CD4-positive, alpha-beta T cell (primary cell): ENCODE measurements around the gene FDXR. TPM values are rescaled to one million over a fixed set of nuclear protein-coding genes. Genes with fewer than 3 reads are reported as not detected.

ENCODE experiments used
- ATAC-seq: fragments of 200-7000 bp; cut with Tn5 transposase; one replicate; pipeline ENCODE4 v1.10.0; 2022; ENCODE audit warnings: mild to moderate bottlenecking; ENCODE audit not compliant: poor library complexity
- CTCF ChIA-PET: fragments of 350-600 bp; sonication (Branson Sonifier 250); formaldehyde crosslinking; loops from one replicate; lab custom pipeline; 2021; ENCODE audit warnings: antibody characterized with exemption, inconsistent platforms; lab: Charles Lee
- POLR2A ChIA-PET: fragments of 350-600 bp; sonication (Branson Sonifier 250); formaldehyde crosslinking; loops from one replicate; lab custom pipeline; 2021; ENCODE audit warnings: antibody characterized with exemption, inconsistent platforms; lab: Charles Lee
- DNase-seq, 14 experiments: peaks; one replicate each; pipeline ENCODE4 v3.0.0-alpha.2; 2013 to 2020; ENCODE audit warnings: mixed read lengths in 2 of 14
- H3K27ac ChIP-seq, 2 donors: one replicate each; pipeline versions ENCODE4 v1.5.1 to v1.7.0; 2013; ENCODE audit warnings: low read length in 2 of 2, low read depth in 1 of 2, mild to moderate bottlenecking in 1 of 2
- H3K27me3 ChIP-seq, 2 experiments: 1 replicate in 1 of 2; 2 replicates in 1 of 2; pipeline versions ENCODE4 v1.6.1 to v1.7.0; 2013; ENCODE audit warnings: low read length in 2 of 2, control low read depth in 1 of 2, mild to moderate bottlenecking in 1 of 2, moderate library complexity in 1 of 2; ENCODE audit not compliant: insufficient read depth in 2 of 2, control insufficient read depth in 1 of 2
- H3K36me3 ChIP-seq: one replicate; pipeline ENCODE4 v1.6.1; 2013; ENCODE audit warnings: low read length, control low read depth; ENCODE audit not compliant: insufficient read depth
- H3K4me1 ChIP-seq: one replicate; pipeline ENCODE4 v1.6.1; 2013; ENCODE audit warnings: low read length, control low read depth; ENCODE audit not compliant: insufficient read depth
- H3K4me3 ChIP-seq: one replicate; pipeline ENCODE4 v1.5.1; 2013; ENCODE audit warnings: mild to moderate bottlenecking, low read length, moderate library complexity
- H3K9me3 ChIP-seq, 2 experiments: 1 replicate in 1 of 2; 2 replicates in 1 of 2; pipeline versions ENCODE4 v1.6.1 to v1.7.0; 2013; ENCODE audit warnings: low read length in 2 of 2, mild to moderate bottlenecking in 2 of 2, control low read depth in 1 of 2, moderate library complexity in 1 of 2; ENCODE audit not compliant: control insufficient read depth in 1 of 2, insufficient read depth in 1 of 2
- H3K27ac Mint-ChIP-seq: one replicate; pipeline ENCODE4 v1.8.0; 2020; ENCODE audit warnings: mixed read lengths
- H3K27me3 Mint-ChIP-seq: one replicate; pipeline ENCODE4 v1.8.0; 2021; ENCODE audit warnings: mixed read lengths
- H3K36me3 Mint-ChIP-seq: one replicate; pipeline ENCODE4 v1.8.0; 2021; ENCODE audit warnings: low read depth, mixed read lengths
- H3K4me1 Mint-ChIP-seq: one replicate; pipeline ENCODE4 v1.8.0; 2021; ENCODE audit warnings: low read depth, mixed read lengths
- H3K4me3 Mint-ChIP-seq: one replicate; pipeline ENCODE4 v1.8.0; 2020; ENCODE audit warnings: mild to moderate bottlenecking, mixed read lengths
- H3K9me3 Mint-ChIP-seq: one replicate; pipeline ENCODE4 v1.8.0; 2020; ENCODE audit warnings: mixed read lengths
- intact Hi-C, 2 experiments: fragments of 100-400 bp; cut with DNase I in 1 of 2; cut with micrococcal nuclease in 1 of 2; formaldehyde crosslinking; loops; one replicate each; pipeline versions ENCODE4 v1.15.1 to v1.9.0; 2023 to 2025; cut with DNase I, micrococcal nuclease
- total RNA-seq, 174 experiments: library from RNA in 2 of 174; stranded (reverse) in 2 of 174; gene quantifications; one replicate each; pipeline ENCODE4 v1.2.3 and lab custom pipeline; 2021 to 2026
- TF ChIP-seq, protein P1 (sequence below): fragments of 200-600 bp; IDR thresholded peaks from one replicate; pipeline ENCODE4 v1.8.0; 2022; ENCODE audit warnings: antibody characterized with exemption, mild to moderate bottlenecking

Gene FDXR
- total RNA-seq, 2 experiments from 2014 or later, result 2.1 to 2.7 TPM

DNA sequence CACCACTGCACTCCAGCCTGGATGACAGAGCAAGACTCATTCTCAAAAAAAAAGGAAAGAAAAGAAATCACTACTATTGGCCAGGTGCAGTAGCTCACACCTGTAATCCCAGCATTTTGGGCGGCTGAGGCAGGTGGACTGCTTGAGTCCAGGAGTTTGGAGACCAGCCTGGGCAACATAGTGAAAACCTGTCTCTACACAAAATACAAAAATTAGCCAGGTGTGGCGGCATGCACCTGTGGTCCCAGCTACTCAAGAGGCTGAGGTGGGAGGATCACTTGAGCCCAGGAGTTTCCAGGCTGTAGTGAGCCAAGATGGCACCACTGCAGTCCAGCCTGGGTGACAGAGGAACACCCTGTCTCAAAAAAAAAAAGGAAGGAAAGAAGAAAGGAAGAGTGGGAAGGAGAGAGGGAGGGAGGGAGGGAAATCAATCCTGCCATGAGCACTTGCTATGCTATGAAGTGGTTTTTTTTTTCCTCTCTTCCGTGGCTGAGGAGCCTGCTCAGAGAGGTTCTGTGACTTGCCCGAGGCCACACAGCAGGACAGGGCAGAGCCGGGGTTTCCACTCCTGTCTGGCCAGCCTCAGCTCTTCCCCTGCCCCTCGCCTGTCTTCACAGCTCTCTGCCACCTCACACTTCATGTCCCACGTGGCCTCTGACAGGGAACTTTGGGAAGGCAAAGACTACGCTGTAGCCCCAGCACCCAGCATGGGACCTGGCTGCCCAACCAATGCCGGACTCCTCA is 24.0 kb downstream of the FDXR start:
- DNase-seq (no peak), ATAC-seq (no peak)
- TF ChIP-seq, protein P1, sequence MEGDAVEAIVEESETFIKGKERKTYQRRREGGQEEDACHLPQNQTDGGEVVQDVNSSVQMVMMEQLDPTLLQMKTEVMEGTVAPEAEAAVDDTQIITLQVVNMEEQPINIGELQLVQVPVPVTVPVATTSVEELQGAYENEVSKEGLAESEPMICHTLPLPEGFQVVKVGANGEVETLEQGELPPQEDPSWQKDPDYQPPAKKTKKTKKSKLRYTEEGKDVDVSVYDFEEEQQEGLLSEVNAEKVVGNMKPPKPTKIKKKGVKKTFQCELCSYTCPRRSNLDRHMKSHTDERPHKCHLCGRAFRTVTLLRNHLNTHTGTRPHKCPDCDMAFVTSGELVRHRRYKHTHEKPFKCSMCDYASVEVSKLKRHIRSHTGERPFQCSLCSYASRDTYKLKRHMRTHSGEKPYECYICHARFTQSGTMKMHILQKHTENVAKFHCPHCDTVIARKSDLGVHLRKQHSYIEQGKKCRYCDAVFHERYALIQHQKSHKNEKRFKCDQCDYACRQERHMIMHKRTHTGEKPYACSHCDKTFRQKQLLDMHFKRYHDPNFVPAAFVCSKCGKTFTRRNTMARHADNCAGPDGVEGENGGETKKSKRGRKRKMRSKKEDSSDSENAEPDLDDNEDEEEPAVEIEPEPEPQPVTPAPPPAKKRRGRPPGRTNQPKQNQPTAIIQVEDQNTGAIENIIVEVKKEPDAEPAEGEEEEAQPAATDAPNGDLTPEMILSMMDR, result no peak
- Mint-ChIP-seq H3K9me3 (no peaks in the 10 kb centered on the region), H3K27ac (no peak overlapping the region), H3K27me3 (peaks cover 21% of the 10 kb centered on the region), H3K4me1 (peaks cover 5% of the 10 kb centered on the region), H3K36me3 (no peaks in the 10 kb centered on the region), H3K4me3 (no peak overlapping the region)
- peaks cover 11 to 23% of the 10 kb centered on the region in 2 experiments for H3K27me3 ChIP-seq
- intact Hi-C loops, result no loop called here
- no peak overlapping the region for H3K4me3 ChIP-seq
- ChIA-PET CTCF (no interaction called here), POLR2A (no interaction called here)
- no peaks in the 10 kb centered on the region for H3K36me3 ChIP-seq
- H3K27ac ChIP-seq, result no peak overlapping the region
- peaks cover 8% of the 10 kb centered on the region for H3K4me1 ChIP-seq
- H3K9me3 ChIP-seq, result no peaks in the 10 kb centered on the region

DNA sequence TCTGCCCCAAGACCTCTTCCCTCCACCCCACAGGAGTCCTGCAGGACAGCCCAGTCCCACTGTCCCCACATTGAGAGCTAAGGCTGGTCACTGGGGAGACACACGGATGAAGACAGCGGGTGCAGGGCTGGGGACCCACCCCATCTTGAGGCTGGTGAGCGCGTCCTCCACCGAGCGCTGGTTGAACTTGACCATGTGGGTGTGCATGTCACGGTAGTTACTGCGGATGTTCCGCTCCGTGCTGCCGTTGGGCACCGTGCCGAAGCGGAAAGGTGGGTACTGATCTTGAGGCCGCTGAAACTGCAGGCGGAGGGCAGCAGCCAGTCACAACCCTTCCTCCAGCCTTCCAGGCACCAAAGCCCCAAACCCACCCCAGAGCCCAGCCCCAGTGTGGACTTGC is 26.2 kb downstream of the FDXR start:
- POLR2A ChIA-PET, result no interaction called here
- H3K27ac ChIP-seq, result no peak overlapping the region
- H3K9me3 Mint-ChIP-seq, result no peaks in the 10 kb centered on the region
- H3K4me1 Mint-ChIP-seq, result no peaks in the 10 kb centered on the region
- no peaks in the 10 kb centered on the region for H3K36me3 Mint-ChIP-seq
- intact Hi-C loops, result no loop called here
- ATAC-seq (no peak), DNase-seq (no peak)
- no peaks in the 10 kb centered on the region for H3K36me3 ChIP-seq
- no peaks in the 10 kb centered on the region for H3K9me3 ChIP-seq
- TF ChIP-seq, protein P1, result no peak
- CTCF ChIA-PET, result no interaction called here
- no peak overlapping the region for H3K27ac Mint-ChIP-seq
- H3K27me3 ChIP-seq, result peaks cover 10 to 15% of the 10 kb centered on the region in 2 experiments
- peaks cover 20% of the 10 kb centered on the region for H3K27me3 Mint-ChIP-seq
- H3K4me1 ChIP-seq, result peaks cover 10% of the 10 kb centered on the region
- no peak overlapping the region for H3K4me3 ChIP-seq
- no peak overlapping the region for H3K4me3 Mint-ChIP-seq

DNA sequence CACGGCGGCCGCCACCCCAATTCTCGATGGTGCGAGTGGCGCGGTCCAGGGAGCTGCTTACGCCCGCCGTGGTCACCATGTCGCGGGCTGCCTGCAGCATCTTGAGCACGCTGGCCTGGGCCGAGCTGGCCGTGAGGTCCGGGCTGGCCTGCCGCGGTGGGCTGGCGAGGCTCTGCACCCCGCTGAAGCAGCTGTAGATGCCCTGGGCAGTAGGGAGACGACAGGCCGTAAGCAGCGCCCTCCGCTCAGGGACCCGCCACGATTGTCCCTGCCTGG is 29.5 kb downstream of the FDXR start:
- no peak overlapping the region for H3K4me3 ChIP-seq
- ATAC-seq (no peak), DNase-seq (no peak)
- H3K9me3 ChIP-seq, result no peaks in the 10 kb centered on the region
- Mint-ChIP-seq H3K27me3 (peaks cover 22% of the 10 kb centered on the region), H3K9me3 (no peaks in the 10 kb centered on the region), H3K4me3 (no peak overlapping the region), H3K36me3 (no peaks in the 10 kb centered on the region), H3K27ac (no peak overlapping the region), H3K4me1 (peaks cover 10% of the 10 kb centered on the region)
- TF ChIP-seq, protein P1, result no peak
- H3K36me3 ChIP-seq, result peaks cover 4% of the 10 kb centered on the region
- H3K27ac ChIP-seq, result no peak overlapping the region
- intact Hi-C loops, result no loop called here
- CTCF ChIA-PET, result interaction anchor here (1.5 to 1.9 kb wide), 2 partner anchors 17 to 19 kb away, joined by 5 to 18 read pairs; no protein-coding TSS in a partner anchor
- H3K4me1 ChIP-seq, result peaks cover 22% of the 10 kb centered on the region
- POLR2A ChIA-PET, result interaction anchor here (1.3 kb wide), 1 partner anchor 30 kb away, joined by 3 read pairs; the partner anchor contains the start of gene FDXR
- H3K27me3 ChIP-seq, result peaks cover 3 to 4% of the 10 kb centered on the region in 2 experiments
